Activated CD8-positive, alpha-beta memory T cell treated with anti-CD3 and anti-CD28 coated beads, Interleukin-2, amount 50 U/mL, for 1 hour (primary cell): Measurements from ENCODE around the gene ITGA4.
"Not testable (repeated sequence)": the region's sequence is repeated elsewhere in the genome, so short reads cannot be mapped to it uniquely, and the experiment has no call there.

ENCODE experiments used
- DNase-seq: peaks from one replicate; pipeline ENCODE4 v3.0.0-alpha.2; 2020; ENCODE audit errors: extremely low read depth

ITGA4 gene

GRCh38 chr2:181457121-181457740, at the start of gene ITGA4:
TSS of gene ITGA4 (plus strand) at chr2:181457386. CDS start at chr2:181457655, 269 bp downstream.
- peak; percentile 59 for DNase-seq

GRCh38 chr2:181408861-181409260, 48.3 kb upstream of the ITGA4 start:
- DNase-seq: no peak

- DNase-seq: no peak
These were observed 45.9 kb upstream of the ITGA4 start for GRCh38 chr2:181411105-181411849.

GRCh38 chr2:181419129-181419855, 37.9 kb upstream of the ITGA4 start:
- no peak for DNase-seq

GRCh38 chr2:181420259-181421130, 36.7 kb upstream of the ITGA4 start:
- DNase-seq: no peak

GRCh38 chr2:181421131-181421458, 36.1 kb upstream of the ITGA4 start:
- DNase-seq: no peak

GRCh38 chr2:181421464-181421863, 35.7 kb upstream of the ITGA4 start:
- no peak for DNase-seq

GRCh38 chr2:181426672-181427071, 30.5 kb upstream of the ITGA4 start:
- no peak for DNase-seq

- no peak for DNase-seq
These were observed 26.6 kb upstream of the ITGA4 start for GRCh38 chr2:181430406-181431118.

GRCh38 chr2:181431674-181432073, 25.5 kb upstream of the ITGA4 start:
- DNase-seq: no peak

GRCh38 chr2:181438261-181438660, 18.9 kb upstream of the ITGA4 start:
- DNase-seq: no peak

- no peak for DNase-seq
These were observed 16.8 kb upstream of the ITGA4 start for GRCh38 chr2:181440344-181440743.

- DNase-seq: no peak
These were observed 16.3 kb upstream of the ITGA4 start for GRCh38 chr2:181440919-181441318.

GRCh38 chr2:181441670-181442069, 15.5 kb upstream of the ITGA4 start:
- no peak for DNase-seq

GRCh38 chr2:181444654-181445053, 12.5 kb upstream of the ITGA4 start:
- DNase-seq: no peak

GRCh38 chr2:181446985-181447384, 10.2 kb upstream of the ITGA4 start:
- no peak for DNase-seq

GRCh38 chr2:181449278-181449677, 7.9 kb upstream of the ITGA4 start:
- not testable (repeated sequence) for DNase-seq

- no peak for DNase-seq
These were observed 2.3 kb upstream of the ITGA4 start for GRCh38 chr2:181454686-181455450.

GRCh38 chr2:181456660-181457120, 496 bp upstream of the ITGA4 start:
- DNase-seq: no peak

- DNase-seq: no peak
These were observed 697 bp downstream of the ITGA4 start for GRCh38 chr2:181457741-181458425.
